ENCODE measurements around the gene RHBDL2.
"Not testable (repeated sequence)": the region's sequence is repeated elsewhere in the genome, so short reads cannot be mapped to it uniquely, and the experiment has no call there.

RHBDL2 gene

GRCh38 chr1:38941527-38942019 is at the start of gene RHBDL2:
Gene RHBDL2, minus strand, starts transcription at chr1:38941830. Its CDS starts 22,618 bp downstream, at chr1:38919212.
- DNase-seq, result no peak

GRCh38 chr1:38990738-38991637 is 49.4 kb upstream of the RHBDL2 start, which contains the start of gene AKIRIN1:
Gene AKIRIN1, plus strand, starts transcription at chr1:38991276. Its CDS starts 105 bp downstream, at chr1:38991381.
- peak; percentile 96 for DNase-seq

GRCh38 chr1:38990386-38990737 is 48.7 kb upstream of the RHBDL2 start:
- DNase-seq, result no peak

- DNase-seq, result no peak
These were observed 48.3 kb upstream of the RHBDL2 start for GRCh38 chr1:38989979-38990378.

- DNase-seq, result not testable (repeated sequence)
These were observed 37.8 kb upstream of the RHBDL2 start for GRCh38 chr1:38979380-38979779.

- DNase-seq, result not testable (repeated sequence)
These were observed 36.6 kb upstream of the RHBDL2 start for GRCh38 chr1:38978245-38978542.

- DNase-seq, result peak; percentile 78
These were observed 36.0 kb upstream of the RHBDL2 start for GRCh38 chr1:38977399-38978244.

- DNase-seq, result no peak
These were observed 32.2 kb upstream of the RHBDL2 start for GRCh38 chr1:38973659-38974437.

GRCh38 chr1:38973145-38973544 is 31.5 kb upstream of the RHBDL2 start:
- not testable (repeated sequence) for DNase-seq

- DNase-seq, result peak; percentile 22
These were observed 22.5 kb upstream of the RHBDL2 start for GRCh38 chr1:38964140-38964548.

- DNase-seq, result no peak
These were observed 20.9 kb upstream of the RHBDL2 start for GRCh38 chr1:38962560-38962959.

GRCh38 chr1:38962113-38962512 is 20.5 kb upstream of the RHBDL2 start:
- DNase-seq, result no peak

GRCh38 chr1:38958967-38959366 is 17.3 kb upstream of the RHBDL2 start:
- DNase-seq, result no peak

- no peak for DNase-seq
These were observed 11.8 kb upstream of the RHBDL2 start for GRCh38 chr1:38953433-38953860.

- no peak for DNase-seq
These were observed 8.9 kb upstream of the RHBDL2 start for GRCh38 chr1:38950553-38950952.

- DNase-seq, result no peak
These were observed 2.9 kb upstream of the RHBDL2 start for GRCh38 chr1:38944547-38944946.

- DNase-seq, result no peak
These were observed 1.2 kb upstream of the RHBDL2 start for GRCh38 chr1:38942664-38943428.

GRCh38 chr1:38941093-38941492 is 537 bp downstream of the RHBDL2 start:
- no peak for DNase-seq

- DNase-seq, result no peak
These were observed 1.1 kb downstream of the RHBDL2 start for GRCh38 chr1:38940339-38941047.

GRCh38 chr1:38938722-38939260 is 2.8 kb downstream of the RHBDL2 start:
- no peak for DNase-seq

GRCh38 chr1:38932571-38932970 is 9.1 kb downstream of the RHBDL2 start:
- no peak for DNase-seq

Measured in CD4-positive, alpha-beta T cell treated with Interleukin-6 for 4 hours (primary cell).